Stimulated activated CD8-positive, alpha-beta memory T cell treated with anti-CD3 and anti-CD28 coated beads, Interleukin-12 subunit alpha, Interleukin-12 subunit beta, amount 100 ng/mL, for 1 hour (primary cell): Measurements from ENCODE around the gene PMEPA1.
A peak's percentile ranks its signal among the peaks of the same experiment; 100 is the strongest.

Source experiments
- DNase-seq: peaks from one replicate; pipeline ENCODE4 v3.0.0-alpha.2; 2020; ENCODE audit warnings: low read depth

PMEPA1 gene

DNA sequence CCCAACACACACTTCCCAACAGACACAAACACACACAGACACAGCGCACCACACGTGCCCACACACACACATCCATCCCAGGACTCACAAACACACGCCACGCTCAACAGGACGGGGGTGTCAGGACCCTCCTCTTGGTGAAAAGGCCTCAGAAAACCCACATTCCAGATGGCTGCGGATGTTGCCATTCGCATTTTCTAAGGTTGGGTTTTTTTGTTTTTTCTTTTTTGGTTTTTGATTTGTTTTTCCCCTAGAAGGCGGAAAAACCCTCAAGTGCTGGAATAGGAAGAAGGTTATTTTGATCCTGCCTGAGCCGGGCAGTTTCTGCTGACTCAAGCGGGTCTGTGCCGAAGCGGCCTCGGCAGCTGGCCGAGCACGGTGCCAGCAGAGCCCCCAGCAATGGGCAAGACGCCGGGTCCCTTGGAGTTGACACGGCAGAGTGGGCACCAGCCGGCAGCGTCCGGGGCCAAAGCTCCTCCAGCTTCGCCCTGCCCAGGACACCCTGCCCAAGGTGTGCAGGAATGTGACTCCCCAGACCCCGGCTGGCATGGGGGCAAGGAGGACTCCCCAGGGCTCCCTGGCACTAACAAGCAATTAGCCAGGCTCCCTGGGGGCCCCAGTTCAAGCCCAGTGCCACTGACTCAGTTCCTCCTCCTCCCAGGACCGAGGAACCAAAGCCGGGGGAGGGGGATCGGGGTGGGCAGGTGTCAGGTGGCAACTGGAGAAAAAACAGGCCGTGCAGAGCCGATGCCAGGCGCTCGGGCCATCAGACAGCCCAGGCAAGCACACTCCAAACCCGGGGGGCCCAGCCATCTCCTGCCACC is 48.7 kb downstream of the PMEPA1 start:
- no peak for DNase-seq

DNA sequence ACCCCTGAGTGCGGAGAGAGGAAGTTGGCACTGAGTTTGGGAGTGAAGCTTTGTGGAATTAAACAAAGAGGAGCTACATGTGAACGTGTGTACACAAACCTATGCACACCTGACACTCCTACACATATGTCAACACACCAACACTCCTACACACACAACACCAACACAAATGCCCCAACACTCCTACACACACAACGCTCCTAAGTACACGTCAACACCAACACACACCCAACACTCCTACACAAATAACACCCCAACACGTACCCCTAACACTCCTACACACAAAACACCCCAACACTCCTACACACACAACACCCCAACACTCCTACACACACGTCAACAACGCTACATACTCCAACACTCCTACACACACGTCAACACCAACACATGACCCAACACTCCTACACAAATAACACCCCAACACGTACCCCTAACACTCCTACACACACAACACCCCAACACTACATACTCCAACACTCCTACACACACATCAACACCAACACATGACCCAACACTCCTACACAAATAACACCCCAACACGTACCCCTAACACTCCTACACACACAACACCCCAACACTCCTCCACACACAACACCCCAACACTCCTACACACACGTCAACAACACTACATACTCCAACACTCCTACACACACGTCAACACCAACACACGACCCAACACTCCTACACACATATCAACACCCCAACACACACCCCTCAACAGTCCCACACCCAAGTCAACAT is 49.5 kb downstream of the PMEPA1 start:
- no peak for DNase-seq

DNA sequence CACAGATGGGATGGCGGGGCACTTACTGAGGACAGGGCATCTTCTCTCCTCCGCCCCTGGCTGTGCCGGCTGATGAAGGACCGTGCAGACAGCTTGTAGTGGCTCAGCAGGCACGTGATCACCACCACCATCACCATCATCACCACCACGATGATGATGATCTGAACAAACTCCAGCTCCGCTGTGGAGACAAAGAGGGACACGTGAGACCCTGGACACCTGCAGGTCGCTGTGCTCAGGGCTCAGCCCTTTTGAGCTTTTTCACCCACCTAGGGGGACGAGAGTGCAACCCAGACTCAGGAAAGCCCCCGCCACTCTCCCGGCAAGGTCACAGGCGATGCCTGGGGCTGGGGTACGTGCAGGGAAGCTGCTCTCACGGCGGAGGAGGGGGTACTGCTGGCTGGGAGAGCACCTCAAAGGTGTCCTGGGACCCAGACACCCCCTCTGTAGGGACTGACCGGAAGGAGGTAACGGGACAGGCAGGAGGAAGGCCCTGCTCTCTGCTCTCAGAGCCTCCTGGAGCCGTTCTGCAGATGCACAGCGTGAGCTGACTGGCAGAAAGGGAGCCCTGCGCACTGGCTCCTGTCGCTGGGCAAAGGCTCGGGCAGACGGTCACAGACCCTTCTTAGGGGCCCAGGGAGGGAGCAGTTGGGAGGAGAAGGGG is 50.2 kb downstream of the PMEPA1 start:
- no peak for DNase-seq

DNA sequence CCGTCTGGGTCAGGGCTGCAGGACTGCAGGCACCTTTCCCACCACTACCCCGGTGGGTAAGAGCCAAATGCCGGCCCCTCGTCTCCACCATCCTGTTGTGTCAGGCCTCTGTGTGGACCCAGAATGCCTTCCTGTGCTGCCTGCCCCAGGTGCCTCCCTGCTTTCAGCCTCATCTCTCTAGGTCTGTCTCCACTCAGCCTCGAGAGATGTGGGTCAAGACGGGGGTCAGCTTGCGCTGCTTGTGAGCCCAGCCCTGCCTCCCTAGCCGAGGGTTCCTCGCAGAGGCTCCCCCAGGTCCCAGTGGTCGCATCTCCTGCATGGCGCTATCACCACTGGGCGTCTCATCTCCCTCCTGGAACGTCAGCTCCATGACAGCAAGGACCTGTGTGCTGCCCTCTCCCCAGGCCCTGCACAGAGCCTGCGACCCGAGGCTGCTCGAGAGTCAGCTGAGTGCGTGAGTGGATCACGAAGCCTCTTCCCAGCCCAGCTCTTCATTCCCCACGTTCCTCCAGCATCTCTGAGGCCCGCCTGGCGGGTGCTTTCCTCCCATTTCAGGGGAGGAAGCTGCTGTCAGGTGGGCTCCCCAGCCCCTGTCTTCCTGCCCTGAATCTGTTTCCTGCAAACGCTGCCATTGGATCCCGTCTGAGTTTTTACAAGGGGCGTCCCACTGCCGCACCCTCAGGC is 50.8 kb downstream of the PMEPA1 start:
- DNase-seq = no peak

DNA sequence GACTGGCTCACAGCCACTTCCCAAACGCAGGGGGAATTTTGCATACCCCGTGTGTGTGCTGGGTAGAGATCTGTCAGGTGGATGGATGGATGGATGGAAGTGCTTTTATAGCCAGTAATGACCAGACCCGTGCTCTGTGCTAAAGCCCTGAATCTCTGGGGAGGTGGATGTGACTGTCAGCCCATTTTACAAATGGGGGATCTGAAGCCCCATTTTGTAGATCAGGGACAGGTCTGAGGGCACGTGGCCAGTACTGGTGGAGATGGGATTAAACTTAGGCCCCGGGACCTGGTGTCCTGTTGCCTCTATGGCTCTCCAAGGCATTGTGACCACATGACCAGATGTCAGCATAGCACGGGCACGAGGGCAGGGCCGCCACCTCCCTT is 51.4 kb downstream of the PMEPA1 start:
- DNase-seq = no peak

DNA sequence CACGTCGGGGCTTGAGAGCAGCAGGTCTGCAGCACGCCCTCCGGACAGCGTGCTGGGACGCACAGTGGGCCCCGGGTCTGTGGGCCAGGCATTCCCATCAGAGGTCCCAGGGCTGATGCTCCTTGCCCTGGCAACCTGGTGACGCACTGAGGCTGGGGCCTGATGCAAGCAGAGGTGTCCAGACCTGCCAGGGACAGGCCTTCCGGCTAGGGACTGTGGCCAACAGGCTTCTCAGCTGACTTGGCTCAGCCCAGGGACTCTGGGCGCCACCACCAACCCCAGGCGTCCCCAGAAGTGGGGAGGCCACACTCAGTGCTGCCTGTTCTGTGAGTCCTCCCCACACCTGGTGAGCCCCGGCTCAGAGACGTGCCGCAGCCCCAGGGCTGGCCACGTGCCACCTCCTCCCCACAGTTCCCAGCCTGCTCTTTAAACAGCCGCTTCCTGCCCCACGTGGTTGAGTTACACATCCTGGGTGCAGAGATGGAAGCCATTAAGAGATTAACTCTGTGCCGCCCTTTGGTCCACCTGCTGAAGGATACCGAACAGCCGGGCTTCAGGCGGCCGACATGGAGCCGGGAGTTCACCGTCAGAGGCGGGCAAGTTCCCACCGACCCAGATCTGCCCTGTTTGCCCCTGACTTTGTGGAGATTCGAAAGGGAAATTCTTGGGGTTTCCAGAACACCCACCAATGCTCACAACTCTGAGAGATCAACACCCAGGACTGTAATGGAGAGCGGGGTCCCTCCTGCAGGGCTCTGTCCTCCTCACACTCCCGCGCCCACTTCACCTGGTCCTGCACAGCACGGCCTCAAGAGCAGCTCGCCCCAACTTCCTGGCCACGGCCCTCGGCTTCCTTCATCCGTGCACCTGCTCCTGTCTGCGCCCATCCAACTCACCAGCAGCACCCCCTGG is 52.0 kb downstream of the PMEPA1 start:
- DNase-seq = peak; percentile 13

DNA sequence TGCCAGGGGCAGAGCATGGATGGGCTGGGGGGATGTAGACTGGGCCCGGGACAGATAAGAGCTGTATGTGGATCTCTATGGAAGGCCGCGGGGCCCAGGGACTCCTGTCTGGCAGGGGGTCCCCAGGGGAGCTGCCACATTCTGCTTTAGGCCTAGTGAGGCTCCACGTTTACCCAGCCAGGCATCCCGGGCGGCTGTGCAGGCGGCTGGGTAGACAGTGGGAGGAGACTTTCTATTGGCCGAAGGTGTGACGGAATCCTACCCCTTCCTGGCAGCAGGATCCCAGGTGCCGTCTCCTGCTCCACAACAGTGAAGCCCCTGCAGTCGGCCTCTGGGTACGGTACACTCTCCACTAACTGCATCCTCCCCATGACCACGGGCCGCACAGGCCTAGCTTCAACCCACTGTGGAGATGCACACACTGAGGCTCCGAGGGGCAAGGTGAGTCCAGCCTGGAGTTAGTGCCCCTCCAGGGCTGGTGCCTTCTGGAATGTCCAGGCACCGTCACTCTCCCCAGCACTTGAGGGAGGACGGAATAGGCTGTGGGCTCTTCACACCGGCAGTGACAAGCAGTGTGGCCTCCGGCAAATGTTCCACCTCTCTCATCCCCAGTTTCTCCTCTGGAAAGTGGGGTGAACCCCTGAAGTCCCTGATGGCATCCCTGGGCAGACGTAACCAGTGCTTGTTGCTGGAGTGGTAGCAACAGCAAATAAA is 52.8 kb downstream of the PMEPA1 start:
- DNase-seq = no peak

DNA sequence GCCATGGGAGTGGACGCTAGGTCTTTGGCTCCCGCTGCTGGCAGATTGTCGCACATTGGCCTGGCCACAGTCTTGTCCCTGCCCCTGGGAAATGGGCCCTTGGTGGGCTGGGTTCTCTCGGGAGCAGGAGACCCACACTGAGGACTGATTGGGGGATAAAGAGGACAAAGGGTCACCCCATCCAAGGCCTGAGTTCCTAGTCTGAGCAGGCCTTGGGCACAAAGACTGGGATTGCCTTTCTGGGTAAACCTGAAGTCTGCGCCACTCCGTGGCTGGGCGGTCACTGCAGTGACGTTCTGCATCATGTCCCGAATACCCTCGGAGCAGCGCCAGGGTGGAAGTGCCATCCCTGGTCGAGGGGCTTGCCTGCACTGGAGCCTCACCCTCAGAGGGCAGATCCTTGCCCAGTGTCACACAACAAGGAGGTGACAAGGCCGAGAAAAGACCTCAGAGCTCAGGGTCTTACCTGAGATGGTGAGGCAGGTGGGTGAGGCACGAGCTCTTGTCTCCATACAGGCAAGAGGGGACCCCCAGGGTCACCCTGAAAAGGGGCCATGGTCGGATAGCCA is 53.5 kb downstream of the PMEPA1 start:
- DNase-seq = no peak

DNA sequence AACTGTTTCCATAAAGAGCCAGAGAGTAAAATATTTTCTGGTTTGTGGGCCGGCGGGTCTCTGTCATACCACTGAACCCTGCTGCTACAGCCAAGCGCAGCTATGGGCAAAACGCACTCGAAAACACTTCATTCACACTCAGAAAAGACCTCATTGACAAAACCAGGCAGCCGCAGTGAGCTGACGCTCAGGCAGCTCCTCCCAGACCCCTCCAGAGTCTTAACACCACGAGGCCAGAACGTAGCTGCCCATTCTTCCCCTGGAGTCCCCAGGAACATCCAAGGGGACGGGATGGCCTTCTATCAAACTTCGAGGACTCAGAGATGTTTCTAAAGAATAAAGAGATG is 54.0 kb downstream of the PMEPA1 start:
- no peak for DNase-seq

DNA sequence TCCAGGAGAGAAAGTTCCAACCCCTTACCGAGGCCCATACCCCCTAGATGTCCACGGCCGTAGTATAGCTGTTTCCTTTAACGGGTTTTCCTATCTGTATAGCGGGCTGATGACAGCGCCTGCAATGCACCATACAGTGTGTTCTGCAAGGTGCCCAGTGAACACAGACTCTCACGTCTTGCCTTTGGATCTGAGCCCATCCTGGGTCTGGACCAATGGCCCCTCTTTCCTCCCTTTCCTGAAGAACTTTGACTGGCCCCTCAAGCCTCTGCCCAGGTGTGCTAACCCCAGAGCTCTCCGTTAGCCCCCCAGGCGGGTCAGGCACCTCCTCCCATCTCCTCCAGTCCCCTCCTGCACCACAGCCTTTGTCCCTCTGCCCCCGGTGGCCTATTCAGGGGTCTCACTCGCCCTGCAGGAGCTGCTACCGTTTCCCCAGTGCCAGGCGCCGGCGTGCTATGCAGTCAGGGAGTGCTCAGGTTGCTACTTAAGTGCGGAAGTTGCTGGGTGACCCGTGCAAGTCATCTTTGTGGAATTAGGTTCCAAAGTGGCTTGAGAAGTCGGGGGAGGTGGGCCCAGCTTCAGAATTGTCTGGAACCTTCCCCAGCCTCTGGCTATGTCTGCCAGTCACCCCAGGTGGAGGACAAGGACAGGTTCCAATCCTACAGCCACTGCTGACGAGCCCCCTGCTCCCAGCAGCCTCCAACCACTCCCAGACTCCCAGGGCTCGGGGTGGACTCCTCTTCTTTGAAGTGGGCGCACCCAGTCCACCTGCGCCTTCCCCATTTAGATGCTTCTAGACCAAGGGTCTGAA is 54.6 kb downstream of the PMEPA1 start:
- no peak for DNase-seq

DNA sequence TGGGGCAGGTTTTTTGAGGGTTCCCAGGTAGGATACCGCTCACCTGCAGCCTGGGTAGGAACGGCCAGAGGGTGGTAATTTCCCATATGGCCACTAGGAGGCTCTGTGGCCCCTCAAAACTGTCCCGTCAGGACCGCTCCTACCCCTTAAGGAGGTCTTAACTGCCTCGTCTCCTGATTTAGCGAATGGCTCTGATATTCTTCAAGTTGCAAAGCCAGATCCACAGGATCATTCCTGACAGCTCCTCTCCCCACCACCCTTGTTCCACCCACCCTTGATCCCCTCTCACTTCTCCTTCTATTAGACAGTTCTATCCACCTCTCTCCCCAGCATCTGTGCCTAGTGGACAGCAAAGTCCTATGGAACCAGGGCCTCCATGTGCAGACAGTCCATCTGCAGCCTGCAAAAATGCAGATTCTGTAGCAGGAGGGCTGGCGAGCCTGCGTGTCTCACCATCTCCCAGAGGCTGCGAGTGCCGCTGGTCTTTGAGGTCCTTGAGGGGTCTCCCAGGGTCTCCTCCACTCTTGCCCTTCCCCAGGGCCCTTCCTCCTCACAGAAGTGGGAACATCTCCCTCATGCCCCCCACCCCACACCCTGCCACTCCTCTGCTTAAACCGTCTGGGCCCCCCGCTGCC is 55.3 kb downstream of the PMEPA1 start:
- peak; percentile 40 for DNase-seq

DNA sequence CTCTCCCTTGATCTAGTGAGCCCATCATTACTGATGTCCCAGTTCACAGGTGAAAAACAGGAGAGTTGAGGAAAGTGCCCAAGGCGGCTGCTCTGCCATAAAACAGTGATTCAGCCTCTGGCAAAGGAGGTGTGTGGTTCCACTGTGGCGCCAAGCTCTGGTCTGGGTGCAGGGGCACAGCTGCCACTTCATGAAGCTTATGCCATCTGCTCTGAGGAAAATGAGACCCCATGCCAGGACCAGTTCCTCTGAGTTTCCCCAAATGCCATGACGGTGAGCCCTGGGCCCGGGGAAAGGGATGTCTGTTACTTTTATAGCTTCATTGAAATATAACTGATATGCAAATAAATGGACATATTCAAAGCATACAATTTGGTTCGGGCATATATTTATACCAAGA is 55.9 kb downstream of the PMEPA1 start:
- no peak for DNase-seq

DNA sequence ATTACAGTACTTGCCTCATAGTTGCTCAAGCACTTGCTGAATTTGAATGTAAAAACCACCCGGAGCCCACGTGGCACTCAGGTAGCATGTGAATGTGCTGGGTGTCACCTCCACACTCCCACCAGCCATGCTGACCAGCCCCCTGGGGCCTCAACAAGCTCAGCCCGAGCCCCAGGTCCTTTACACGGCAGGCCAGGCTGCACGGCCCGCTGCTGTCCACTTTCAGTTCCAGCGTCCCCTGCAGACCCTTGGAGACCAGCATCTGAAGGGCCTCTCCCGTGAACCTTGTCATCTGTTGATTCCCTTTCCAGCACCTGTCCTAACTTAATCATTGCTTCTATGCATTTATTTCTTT is 56.3 kb downstream of the PMEPA1 start:
- DNase-seq = no peak

DNA sequence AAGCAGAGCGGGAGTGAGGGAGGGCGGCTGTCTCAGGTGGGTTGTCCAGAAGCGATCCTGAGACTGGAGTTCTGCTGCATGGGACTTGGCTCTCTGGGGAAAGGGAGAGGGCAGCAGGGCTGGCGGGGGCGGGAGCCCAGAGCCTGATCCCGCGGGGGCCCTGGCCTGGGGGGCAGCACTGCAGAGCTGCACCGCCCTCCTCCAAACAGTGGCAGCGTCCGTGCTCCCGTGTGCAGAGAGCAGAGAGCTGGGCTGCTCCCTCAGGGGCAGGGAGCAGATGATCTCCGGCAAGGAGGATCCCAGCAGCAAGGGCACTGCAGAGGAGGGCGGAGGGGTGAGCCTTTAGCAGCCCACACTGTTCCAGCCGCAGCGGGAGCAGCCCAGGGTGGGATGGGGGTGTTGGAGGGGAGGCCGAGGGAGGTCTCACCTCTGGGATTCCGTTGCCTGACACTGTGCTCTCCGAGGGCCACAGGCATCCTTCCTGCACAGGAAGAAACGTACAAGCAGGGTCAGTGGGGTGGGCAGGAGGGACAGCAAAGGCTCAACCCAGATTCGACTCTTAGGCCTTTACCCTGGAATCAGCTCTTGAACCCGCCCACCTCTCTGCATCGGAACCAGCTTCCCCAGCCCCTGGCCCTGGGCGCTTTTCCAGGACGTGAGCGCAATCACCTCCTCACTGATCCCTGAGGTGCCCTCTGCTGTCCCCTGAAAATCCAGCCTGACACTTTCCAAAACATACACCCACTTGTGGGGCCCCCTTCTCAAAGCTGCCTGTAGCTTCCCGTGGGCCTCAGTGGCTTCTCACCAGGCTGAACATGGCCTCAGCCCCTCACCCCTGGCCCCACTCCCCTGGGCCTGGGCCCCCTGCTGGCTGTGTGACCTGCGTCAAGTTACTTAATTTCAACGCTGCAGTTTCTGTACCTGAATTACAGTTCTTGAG is 56.9 kb downstream of the PMEPA1 start:
- DNase-seq = no peak

DNA sequence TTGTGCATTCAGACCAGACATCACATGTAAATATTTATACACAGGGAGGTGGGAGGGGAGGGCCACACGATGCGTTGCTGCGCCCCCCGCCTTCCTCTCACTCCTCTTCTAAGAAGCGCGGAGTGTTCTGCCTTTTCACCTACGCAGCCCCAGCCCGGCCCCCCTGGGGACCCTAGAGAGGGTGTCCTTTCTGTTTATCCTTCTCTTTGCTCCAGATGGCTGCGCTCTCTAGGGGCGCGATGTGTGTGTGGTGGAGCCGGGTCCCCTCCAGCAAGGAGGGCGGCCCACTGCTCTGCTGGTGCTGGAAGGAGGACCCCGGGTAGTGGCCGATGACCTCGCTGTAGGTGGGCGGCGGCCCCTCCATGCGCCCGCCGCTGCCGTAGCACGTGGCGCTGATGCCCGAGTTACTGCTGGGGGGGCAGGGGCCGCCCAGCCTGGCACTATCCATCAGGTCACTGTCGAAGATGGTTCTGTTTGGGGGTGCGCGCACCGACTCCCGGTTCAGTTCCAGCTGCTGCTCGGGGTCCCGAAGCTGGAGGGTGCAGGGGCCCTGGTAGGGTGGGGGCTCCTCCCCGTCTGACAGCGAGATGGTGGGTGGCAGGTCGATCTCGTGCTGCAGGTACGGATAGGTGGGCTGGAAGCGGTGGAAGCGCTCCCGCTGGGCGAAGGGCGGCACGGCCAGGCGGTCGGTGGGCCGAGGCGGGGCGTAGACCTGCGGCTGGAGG is 57.8 kb downstream of the PMEPA1 start:
- no peak for DNase-seq

DNA sequence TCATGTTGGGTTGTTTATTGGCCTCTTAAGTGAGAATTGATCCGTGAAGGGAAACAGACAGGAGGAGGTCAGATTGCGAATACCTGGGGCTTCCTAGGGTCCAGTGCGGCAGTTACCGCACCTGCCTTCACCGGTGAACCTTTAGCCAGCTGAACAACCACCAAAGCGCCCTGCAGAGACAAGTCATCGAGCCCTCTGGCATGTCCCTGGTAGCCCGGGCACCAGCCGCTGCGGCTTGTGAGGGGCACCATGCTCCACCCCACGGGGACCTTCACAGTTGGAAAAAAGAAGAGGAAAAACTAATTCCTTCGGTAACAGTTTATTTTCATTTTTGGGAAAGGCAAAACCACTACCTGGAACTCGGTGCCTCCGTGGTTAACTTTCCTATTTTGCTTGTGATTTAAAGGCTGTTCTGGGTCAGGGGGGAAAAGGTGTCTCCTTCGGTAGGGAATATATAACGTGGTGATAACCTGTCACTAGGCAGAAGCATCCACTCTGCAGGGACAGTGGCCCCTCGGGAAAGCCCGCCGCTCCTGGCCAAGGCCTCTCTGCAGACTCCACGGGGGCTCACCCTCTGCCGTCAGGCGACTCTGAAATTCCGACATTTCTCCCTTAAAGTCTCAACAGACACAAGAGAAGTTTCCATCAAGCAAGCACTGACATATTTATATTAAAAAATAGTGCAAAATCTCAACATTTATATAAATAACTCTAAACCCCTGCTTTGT is 58.9 kb downstream of the PMEPA1 start:
- DNase-seq = no peak

DNA sequence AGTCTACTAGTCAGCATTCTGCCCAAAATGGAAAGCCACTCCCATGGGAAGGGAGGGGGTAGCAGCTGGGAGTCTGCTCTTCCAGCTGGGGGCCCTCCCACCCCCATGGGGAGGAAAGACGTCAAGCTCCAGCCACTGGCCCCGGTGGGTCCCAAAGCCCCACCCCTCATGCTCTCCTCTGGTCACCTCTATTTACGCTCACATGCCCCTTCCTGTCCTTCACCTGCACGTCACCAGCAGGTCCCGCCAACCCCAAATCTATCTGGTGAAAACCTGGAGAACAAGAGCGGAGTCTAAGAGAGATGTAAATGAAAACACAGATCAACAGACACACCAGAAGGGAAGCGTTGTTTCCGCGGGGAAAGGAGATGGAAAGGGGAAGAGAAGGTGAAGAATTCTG is 59.5 kb downstream of the PMEPA1 start:
- DNase-seq = no peak
